COLO668 (cell line): ENCODE measurements around the gene NACA2.
"Not testable (repeated sequence)": the region's sequence is repeated elsewhere in the genome, so short reads cannot be mapped to it uniquely, and the experiment has no call there.

Source experiments
- DNase-seq: peaks from one replicate; lab custom pipeline; 2025; ENCODE audit not compliant: unreplicated experiment; lab: John Stamatoyannopoulos, UW

Gene NACA2

GRCh38 chr17:61591018-61591417 is at the start of gene NACA2:
Gene NACA2, minus strand, starts transcription at chr17:61591219. Its CDS starts 39 bp downstream, at chr17:61591180.
- DNase-seq = no peak

GRCh38 chr17:61639818-61640217 is 48.8 kb upstream of the NACA2 start:
- no peak for DNase-seq

GRCh38 chr17:61638087-61638486 is 47.1 kb upstream of the NACA2 start:
- DNase-seq = no peak

DNA sequence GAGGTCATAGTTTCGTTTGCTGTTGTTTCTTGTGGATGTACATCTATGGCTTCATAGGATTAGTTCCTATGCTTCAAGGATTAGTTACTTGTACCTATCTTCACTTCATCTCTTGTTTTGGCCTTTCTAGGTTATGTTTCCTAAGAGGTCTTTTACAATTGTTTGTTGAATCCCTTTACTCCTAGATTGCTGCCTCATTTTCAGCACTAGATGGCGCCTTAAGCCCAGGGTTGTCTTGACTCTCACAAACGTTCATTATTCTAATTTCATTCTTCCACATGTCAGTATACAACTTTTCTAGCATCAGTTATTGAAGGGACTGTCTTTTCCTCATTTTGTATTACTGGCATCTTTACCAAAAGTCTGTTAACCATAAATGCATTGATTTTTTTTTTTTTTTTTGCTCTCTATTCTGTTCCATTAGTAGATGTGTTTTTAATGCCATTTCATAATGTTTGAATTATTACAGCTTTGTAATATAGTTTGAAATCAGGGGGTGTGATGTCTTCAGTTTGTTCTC is 45.0 kb upstream of the NACA2 start:
- DNase-seq = peak; percentile 38

DNA sequence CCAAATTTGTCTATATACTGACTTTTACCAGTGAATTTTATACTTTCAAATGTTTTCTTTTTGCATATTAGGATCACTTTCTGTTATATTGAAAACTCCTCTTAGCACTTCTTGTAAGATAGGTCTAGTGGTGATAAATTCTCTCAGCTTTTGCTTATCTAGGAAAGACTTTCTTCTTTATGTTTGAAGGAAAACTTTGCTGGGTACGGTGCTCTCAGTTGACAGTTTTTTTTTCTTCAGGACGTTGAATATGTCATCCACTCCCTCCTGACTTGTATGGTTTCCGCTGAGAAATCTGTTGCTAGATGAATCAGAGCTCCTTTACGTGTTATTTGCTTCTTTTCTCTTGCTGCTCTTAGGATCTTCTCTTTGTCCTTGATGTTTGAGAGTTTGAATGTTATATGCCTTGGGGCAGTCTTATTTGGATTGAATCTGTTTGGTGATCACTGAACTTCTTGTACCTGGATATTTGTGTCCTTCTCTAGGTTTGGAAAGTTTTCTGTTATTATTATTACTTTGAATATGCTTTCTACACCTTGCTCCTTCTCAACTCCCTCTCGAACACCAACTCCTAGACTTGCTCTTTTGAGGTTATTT is 44.0 kb upstream of the NACA2 start:
- DNase-seq = no peak

DNA sequence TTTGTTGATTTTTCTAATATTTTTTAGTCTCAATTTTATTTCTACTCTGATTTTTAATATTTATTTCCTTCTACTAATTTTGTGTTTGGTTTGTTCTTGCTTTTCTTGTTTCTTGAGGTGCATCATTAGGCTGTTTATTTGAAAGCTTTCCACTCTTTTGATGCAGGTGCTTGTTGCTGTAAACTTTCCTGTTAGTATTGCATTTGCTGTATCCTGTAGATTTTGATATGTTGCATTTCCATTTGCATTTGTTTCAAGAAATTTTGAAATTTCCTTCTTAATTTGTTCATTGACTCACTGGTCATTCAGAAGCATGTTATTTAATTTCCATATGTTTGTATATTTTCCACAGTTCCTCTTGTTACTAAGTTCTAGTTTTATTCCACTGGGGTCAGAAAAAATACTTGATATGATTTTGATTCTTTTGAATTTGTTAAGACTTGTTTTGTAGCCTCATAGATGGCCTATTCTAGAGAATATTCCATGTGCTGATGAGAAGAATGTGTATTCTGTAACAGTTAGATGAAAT is 43.1 kb upstream of the NACA2 start:
- DNase-seq = no peak

DNA sequence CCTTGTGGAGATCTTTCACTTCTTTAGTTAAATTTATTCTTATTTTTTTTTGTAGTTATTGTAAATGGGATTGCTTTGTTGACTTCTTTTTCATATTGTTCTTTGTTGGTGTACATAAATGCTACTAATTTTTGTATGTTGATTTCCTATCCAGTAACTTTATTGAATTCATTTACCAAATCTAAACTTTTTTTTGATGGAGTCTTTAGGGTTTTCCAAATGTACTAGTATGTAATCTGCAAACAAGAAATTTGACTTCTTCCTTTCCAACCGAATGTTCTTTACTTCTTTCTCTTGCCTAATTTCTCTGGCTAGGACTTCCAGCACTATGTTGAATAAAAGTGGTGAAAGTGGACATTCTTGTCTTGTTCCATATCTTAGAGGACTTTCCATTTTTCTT is 41.8 kb upstream of the NACA2 start:
- no peak for DNase-seq

DNA sequence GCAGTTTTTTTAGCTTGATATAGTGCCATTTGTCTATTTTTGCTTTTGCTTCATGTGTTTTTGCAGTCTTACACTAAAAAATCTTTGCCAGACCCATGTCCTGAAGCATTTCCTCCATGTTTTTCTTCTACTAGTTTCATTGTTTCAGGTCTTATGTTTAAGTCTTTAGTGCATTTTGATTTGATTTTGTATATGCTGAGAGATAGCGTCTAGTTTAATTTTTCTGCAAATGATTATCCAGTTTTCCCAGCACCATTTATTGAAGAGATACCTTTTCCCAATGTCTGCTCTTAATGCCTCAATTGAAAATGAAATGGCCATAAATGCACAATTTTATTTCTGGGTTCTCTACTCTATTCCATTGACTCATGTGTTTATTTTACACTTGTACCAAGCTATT is 40.8 kb upstream of the NACA2 start:
- DNase-seq = no peak

GRCh38 chr17:61628158-61628557 is 37.1 kb upstream of the NACA2 start:
- DNase-seq = not testable (repeated sequence)

DNA sequence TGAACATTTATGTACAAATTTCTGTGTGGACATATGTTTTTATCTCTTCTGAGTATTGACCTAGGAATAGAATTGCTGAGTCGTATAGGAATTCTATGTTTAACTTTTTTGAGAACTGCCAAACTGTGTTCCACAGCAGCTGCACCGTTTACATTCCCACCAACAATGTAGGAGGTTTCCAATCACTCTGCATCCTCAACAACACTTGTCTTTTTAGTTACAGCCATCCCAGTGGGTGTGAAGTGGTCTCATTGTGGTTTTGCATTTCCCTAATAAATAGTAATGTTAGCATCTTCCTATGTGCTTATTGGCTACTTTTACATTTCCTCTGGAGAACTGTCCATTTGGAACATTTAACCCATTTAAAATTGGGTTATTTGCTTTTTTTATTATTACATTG is 36.6 kb upstream of the NACA2 start:
- no peak for DNase-seq

GRCh38 chr17:61627125-61627524 is 36.1 kb upstream of the NACA2 start:
- DNase-seq = no peak

- no peak for DNase-seq
Measured at GRCh38 chr17:61625564-61625963, 34.5 kb upstream of the NACA2 start.

DNA sequence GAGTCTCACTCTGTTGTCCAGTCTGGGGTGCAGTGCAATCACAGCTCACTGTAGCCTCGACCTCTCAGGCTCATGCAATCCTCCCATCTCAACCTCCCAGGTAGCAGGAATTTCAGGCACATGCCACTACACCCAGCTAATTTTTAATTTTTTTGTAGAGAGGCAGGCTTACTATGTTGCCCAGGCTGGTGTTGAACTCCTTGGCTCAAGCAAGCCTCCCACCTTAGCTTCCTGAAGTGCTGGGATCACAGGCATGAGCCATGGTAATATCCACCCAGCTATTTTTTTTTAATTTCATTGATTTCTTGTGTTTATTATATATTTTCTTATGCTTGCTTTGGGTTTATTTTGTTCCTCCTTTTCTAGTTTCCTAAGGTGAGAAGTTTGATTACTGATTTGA is 33.9 kb upstream of the NACA2 start:
- DNase-seq = no peak

DNA sequence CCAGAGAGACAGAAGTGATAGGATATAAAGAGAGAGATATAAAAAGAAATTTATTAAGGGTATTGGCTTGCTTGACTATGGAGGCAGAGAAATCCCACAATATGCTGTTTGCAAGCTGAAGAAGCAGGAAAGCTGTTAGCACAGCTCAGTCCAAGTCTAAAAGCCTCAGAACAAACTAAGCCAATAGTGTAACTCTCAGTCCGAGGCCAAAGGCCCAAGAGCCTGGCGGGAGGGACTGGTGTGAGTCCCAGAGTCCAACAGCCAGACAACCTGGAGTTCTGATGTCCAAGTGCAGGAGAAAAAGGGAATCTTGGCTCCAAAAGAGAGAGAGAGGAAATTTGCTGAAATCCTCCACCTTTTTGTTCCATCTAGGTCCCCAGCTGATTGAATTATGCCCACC is 30.3 kb upstream of the NACA2 start:
- no peak for DNase-seq

GRCh38 chr17:61619953-61620352 is 28.9 kb upstream of the NACA2 start:
- DNase-seq = no peak

DNA sequence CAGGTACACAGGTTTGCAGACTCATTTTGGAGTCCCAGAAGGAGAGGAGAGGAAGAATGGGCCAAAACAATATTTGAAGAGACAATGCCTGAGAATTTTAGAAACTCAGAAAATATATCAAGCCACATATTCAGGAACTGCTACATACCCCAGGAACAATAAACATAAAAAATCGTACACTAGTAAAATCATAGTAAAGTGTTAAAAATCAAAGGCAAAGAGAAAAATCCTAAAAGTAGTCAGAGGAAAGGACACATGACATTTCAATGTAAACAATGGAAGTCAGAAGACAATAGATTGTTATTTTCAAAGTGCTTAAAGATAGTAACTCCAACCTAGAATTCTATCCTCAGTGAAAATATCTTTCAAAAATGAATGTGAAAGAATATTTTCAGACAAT is 28.5 kb upstream of the NACA2 start:
- DNase-seq = no peak

DNA sequence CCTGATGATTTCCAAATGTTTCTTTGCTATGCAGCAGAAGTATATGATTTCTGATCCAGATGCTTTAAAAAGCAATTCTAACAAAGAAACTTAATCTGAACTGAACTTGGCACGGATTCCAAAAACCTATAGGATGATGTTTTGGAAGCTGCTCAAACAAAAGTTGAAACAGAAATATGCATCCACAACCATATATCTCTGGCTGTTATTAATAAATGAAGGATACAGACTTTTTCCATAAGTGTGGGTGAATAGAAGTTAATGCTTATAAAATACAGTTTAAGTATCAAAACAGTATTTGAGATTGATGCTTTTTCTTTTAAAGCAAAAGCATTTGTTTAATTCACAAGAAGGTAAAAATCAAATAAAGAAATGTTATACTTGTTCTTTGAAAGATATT is 27.9 kb upstream of the NACA2 start:
- DNase-seq = no peak

GRCh38 chr17:61617330-61617729 is 26.3 kb upstream of the NACA2 start:
- no peak for DNase-seq

DNA sequence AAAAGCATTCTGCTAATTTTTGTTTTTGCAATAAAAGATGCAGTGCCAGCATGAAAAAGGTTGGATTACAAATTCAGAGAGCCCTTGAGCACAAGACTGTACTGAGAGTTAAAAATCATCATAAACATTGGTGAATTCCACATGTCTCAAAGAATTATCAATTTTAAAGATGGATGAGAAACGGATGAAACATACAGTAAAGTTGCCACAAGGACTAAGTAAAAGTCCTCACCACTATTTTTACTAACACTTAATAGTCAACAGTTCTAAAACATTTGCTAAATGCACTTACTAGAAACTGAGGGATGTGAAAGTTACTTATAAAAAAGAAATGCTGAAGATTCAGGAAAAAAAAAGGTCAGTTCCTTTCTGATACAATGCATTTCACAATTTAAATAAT is 25.8 kb upstream of the NACA2 start:
- no peak for DNase-seq

GRCh38 chr17:61614219-61614618 is 23.2 kb upstream of the NACA2 start:
- no peak for DNase-seq

DNA sequence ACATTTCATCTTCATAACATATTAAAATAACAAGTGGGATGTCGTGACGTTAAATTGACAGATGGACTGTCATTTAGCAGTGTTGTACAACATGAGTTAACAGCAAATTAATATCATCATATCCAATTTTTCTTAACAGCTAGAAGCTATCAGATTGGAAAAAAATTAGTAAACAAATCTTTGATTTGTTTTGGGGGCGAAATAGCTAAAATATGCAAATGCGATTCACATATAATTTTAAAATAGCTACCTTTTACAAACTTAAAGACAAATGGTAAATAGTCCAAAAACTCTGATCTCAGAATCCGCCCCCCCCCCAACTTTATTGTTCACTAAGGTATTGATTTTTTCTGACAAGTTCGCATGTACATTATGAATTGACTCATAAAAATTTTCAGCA is 20.3 kb upstream of the NACA2 start:
- DNase-seq = no peak

DNA sequence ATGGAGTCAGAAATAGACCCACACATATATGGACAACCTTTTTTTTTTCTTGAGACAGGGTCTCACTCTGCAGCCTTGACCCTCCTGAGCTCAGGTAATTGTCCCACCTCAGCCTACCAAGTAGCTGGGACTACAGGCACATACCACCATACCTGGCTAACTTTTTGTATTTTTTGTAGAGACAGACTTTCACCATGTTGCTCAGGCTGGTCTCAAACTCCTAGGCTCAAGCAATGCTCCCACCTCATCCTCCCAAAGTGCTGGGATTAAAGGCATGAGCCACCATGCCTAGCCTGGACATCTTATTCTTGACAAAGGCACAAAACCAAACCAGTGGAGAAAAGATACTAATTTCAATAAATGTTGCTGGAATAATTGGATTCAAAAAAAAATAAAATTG is 14.7 kb upstream of the NACA2 start:
- DNase-seq = no peak

- no peak for DNase-seq
Measured at GRCh38 chr17:61601297-61601696, 10.3 kb upstream of the NACA2 start.
